Activated CD4-positive, alpha-beta T cell treated with anti-CD3 and anti-CD28 coated beads for 36 hours (primary cell): ENCODE results near the gene EPG5. TPM values are rescaled to one million over a fixed set of nuclear protein-coding genes. Genes with fewer than 3 reads are reported as not detected.

Source experiments
- ATAC-seq: fragments of 200-7000 bp; cut with Tn5 transposase; one replicate; pipeline ENCODE4 v1.10.0; 2021; ENCODE audit warnings: mild to moderate bottlenecking, moderate library complexity
- CTCF ChIA-PET: fragments of 350-600 bp; sonication (Branson Sonifier 250); formaldehyde crosslinking; loops from one replicate; lab custom pipeline; 2021; ENCODE audit warnings: antibody characterized with exemption; lab: Charles Lee
- POLR2A ChIA-PET: fragments of 350-600 bp; sonication (Branson Sonifier 250); formaldehyde crosslinking; loops from one replicate; lab custom pipeline; 2021; ENCODE audit warnings: antibody characterized with exemption, inconsistent platforms; lab: Charles Lee
- DNase-seq: peaks from one replicate; pipeline ENCODE4 v3.0.0-alpha.2; 2020
- H3K27ac Mint-ChIP-seq: one replicate; pipeline ENCODE4 v1.8.0; 2021; ENCODE audit warnings: mixed read lengths
- H3K27me3 Mint-ChIP-seq: one replicate; pipeline ENCODE4 v1.8.0; 2021; ENCODE audit warnings: mixed read lengths
- H3K36me3 Mint-ChIP-seq: one replicate; pipeline ENCODE4 v1.8.0; 2021; ENCODE audit warnings: low read depth, mixed read lengths
- H3K4me1 Mint-ChIP-seq: one replicate; pipeline ENCODE4 v1.8.0; 2021; ENCODE audit warnings: mixed read lengths
- H3K4me3 Mint-ChIP-seq: one replicate; pipeline ENCODE4 v1.8.0; 2021; ENCODE audit warnings: mild to moderate bottlenecking, moderate library complexity, mixed read lengths
- H3K9me3 Mint-ChIP-seq: one replicate; pipeline ENCODE4 v1.8.0; 2021; ENCODE audit warnings: low read depth, mixed read lengths
- intact Hi-C, 2 experiments: fragments of 100-400 bp; cut with DNase I in 1 of 2; cut with micrococcal nuclease in 1 of 2; formaldehyde crosslinking; loops; one replicate each; pipeline versions ENCODE4 v1.14.2 to v1.15.1; 2022 to 2024; cut with DNase I, micrococcal nuclease
- total RNA-seq, 2 experiments: library from RNA; stranded (reverse); gene quantifications; one replicate each; pipeline ENCODE4 v1.2.3, GENCODE V29; 2021

Gene EPG5
- total RNA-seq, 2 experiments from 2014 or later, result 13.6 to 14.5 TPM

DNA sequence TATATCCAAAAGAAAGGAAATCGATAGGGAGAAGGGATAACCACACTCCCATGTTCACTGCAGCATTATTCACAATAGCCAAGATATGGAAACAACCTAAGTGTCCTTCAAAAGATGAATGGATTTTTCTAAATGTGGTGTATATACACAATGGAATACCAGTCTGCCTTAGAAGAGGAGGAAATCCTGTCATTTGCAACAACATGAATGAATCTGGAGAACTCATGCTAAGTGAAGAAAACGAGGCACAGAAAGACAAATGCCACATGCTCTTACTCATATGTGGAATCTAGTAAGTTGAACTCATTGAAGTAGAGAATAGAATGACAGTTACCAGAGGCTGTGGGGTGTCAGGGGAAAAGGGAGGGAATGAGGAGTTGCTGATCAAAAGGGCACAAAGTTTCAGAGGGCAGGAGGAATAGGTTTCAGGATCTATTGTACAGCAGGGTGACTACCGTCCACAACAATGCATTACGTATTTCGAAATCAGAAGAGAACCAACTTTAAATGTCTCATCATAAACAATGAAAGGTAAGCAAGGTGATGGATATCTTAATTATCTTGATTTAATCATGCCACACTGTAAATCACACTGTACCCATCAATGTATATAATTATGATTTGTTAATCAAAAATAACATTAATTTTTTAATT, 95.6 kb downstream of the EPG5 start:
- ATAC-seq (no peak), DNase-seq (no peak)
- Mint-ChIP-seq H3K27ac (no peak overlapping the region), H3K9me3 (peaks cover 14% of the 10 kb centered on the region), H3K4me1 (peaks cover 36% of the 10 kb centered on the region), H3K36me3 (peaks cover 76% of the 10 kb centered on the region), H3K4me3 (no peak overlapping the region), H3K27me3 (no peaks in the 10 kb centered on the region)
- ChIA-PET CTCF (interaction anchor here (0.8 to 4.5 kb wide), 2 partner anchors 8 to 9 kb away, joined by 3 to 28 read pairs; no protein-coding TSS in a partner anchor), POLR2A (no interaction called here)
- intact Hi-C loops, result loop anchor here in 1 of 2 experiments (10.0 kb wide), 1 partner anchor 383 kb away; no protein-coding TSS in a partner anchor

DNA sequence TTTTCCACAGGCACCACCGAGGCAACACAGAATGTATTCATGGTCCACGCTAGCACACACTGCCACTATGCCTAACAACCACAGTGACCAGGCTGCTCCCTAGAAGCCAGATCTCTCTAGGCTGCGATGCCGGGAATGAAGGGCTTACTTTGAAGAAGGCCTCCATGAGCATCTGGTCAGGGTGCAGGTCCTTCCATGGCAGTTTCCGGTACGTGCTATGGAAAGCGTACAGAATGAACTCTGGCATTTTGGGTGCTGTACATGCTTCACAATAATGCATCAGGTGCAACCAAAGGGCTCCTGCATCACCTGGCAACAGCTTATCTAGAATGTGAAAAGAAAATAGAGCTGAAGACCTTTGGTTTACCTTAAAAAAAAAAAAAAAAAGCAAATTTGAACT, 96.7 kb downstream of the EPG5 start:
- CTCF ChIA-PET, result interaction anchor here (0.7 to 4.5 kb wide), 5 partner anchors 8 to 57 kb away, joined by 3 to 28 read pairs (median 4); no protein-coding TSS in a partner anchor
- intact Hi-C loops, result loop anchor here in 1 of 2 experiments (10.0 kb wide), 1 partner anchor 384 kb away; no protein-coding TSS in a partner anchor
- Mint-ChIP-seq H3K4me1 (peaks cover 35% of the 10 kb centered on the region), H3K27me3 (no peaks in the 10 kb centered on the region), H3K9me3 (peaks cover 13% of the 10 kb centered on the region), H3K36me3 (peaks cover 74% of the 10 kb centered on the region), H3K4me3 (no peak overlapping the region), H3K27ac (no peak overlapping the region)
- no peak for ATAC-seq
- POLR2A ChIA-PET, result no interaction called here
- DNase-seq, result no peak

DNA sequence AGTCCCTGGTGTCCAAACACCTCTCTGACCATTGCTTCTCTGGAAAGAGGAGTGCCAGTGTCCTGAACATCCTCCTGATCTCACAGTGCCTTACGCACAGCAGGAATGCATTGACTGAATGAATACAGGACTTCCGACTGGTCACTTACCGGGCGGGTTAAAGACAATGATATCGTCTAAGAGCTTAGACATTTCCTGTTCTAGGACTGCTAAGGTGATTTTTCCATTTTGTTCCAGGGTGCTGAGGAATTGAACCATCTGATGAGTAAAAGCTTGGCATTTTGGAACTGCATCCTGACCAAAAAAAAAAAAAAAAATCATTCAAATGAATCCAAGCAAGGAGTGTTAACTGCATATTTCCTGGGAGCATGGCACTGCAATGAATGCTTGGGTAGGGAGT, 101.7 kb downstream of the EPG5 start:
- peaks cover 12% of the 10 kb centered on the region for H3K4me1 Mint-ChIP-seq
- H3K9me3 Mint-ChIP-seq, result peaks cover 2% of the 10 kb centered on the region
- no peak for DNase-seq
- H3K36me3 Mint-ChIP-seq, result peaks cover 48% of the 10 kb centered on the region
- intact Hi-C loops, result no loop called here
- ChIA-PET CTCF (interaction anchor here (1.6 kb wide), 1 partner anchor 200 kb away, joined by 8 read pairs; no protein-coding TSS in a partner anchor), POLR2A (no interaction called here)
- no peak for ATAC-seq
- H3K27ac Mint-ChIP-seq, result no peak overlapping the region
- H3K27me3 Mint-ChIP-seq, result no peaks in the 10 kb centered on the region
- H3K4me3 Mint-ChIP-seq, result no peak overlapping the region

DNA sequence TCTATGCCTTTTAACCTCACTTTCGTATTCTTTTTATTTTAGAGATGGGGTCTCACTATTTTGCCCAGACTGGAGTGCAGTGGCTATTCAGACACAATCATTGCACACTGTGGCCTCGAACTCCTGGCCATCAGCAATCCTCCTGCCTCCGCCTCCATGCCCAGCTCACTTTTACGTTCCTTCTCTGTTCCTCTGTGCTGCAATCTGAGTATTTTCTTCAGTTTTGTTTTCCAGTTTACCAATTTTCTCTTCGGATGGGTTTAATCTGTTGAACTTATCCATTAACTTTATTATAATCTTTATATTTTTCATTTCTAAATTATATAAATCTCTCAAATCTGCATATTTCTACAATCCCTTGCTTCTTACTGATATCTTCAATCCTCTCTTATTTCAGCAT, 103.0 kb downstream of the EPG5 start:
- Mint-ChIP-seq H3K4me1 (peaks cover 8% of the 10 kb centered on the region), H3K27ac (no peak overlapping the region), H3K4me3 (no peak overlapping the region), H3K27me3 (no peaks in the 10 kb centered on the region), H3K36me3 (peaks cover 47% of the 10 kb centered on the region), H3K9me3 (peaks cover 2% of the 10 kb centered on the region)
- DNase-seq (no peak), ATAC-seq (no peak)
- intact Hi-C loops, result no loop called here
- ChIA-PET CTCF (interaction anchor here (1.3 to 1.6 kb wide), 2 partner anchors 9 to 198 kb away, joined by 3 to 8 read pairs; no protein-coding TSS in a partner anchor), POLR2A (interaction anchor here (0.6 kb wide), 1 partner anchor 42 kb away, joined by 7 read pairs; no protein-coding TSS in a partner anchor)

DNA sequence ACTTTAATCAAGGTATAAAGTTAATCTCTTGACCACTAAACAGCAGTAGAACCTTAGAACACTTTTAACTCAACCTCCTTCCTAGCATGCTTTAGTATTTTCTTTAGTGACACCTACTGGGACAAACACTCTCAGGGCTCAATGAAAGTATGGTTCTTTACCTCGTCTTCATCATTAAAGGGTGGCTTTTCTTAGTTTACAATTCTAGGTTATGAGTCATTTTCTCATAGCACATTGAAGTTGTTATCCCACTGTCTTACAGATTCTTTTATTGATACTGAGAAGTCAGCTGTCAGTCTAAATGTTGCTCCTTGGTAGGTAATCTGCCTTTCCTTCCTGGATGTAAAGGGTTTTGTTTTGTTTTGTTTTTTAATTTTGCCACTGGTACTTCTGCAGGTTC, 103.7 kb downstream of the EPG5 start:
- H3K27me3 Mint-ChIP-seq, result no peaks in the 10 kb centered on the region
- H3K27ac Mint-ChIP-seq, result no peak overlapping the region
- ChIA-PET CTCF (interaction anchor here (1.0 kb wide), 1 partner anchor 17 kb away, joined by 3 read pairs; no protein-coding TSS in a partner anchor), POLR2A (no interaction called here)
- peak; percentile 85 for ATAC-seq
- no peak for DNase-seq
- H3K36me3 Mint-ChIP-seq, result peaks cover 47% of the 10 kb centered on the region
- H3K9me3 Mint-ChIP-seq, result peaks cover 2% of the 10 kb centered on the region
- H3K4me3 Mint-ChIP-seq, result no peak overlapping the region
- peaks cover 8% of the 10 kb centered on the region for H3K4me1 Mint-ChIP-seq
- intact Hi-C loops, result no loop called here

DNA sequence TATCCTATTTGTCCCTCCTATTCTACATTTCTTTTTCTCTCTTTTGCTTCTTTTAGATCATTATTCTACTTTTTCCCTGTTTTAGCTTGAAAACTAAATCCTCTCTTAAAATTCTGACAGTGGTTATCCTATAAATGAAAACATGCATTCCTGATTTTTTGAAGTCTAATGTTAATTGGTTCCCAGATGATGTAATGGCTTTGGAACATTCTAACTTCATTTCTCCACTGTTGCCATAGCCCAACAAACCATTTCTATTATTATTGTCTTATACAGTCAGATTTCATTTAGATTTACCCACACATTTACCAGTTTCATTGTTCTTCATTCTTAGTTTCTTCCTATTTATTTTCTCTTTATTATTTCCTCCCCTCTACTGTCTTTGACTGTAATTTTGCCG, 105.2 kb downstream of the EPG5 start:
- H3K27ac Mint-ChIP-seq, result no peak overlapping the region
- peaks cover 2% of the 10 kb centered on the region for H3K9me3 Mint-ChIP-seq
- ATAC-seq, result no peak
- no peaks in the 10 kb centered on the region for H3K27me3 Mint-ChIP-seq
- H3K4me3 Mint-ChIP-seq, result no peak overlapping the region
- DNase-seq, result no peak
- ChIA-PET POLR2A (no interaction called here), CTCF (interaction anchor here (1.0 to 1.2 kb wide), 2 partner anchors 131 to 139 kb away, joined by 3 read pairs; no protein-coding TSS in a partner anchor)
- peaks cover 8% of the 10 kb centered on the region for H3K4me1 Mint-ChIP-seq
- H3K36me3 Mint-ChIP-seq, result peaks cover 44% of the 10 kb centered on the region
- intact Hi-C loops, result no loop called here

DNA sequence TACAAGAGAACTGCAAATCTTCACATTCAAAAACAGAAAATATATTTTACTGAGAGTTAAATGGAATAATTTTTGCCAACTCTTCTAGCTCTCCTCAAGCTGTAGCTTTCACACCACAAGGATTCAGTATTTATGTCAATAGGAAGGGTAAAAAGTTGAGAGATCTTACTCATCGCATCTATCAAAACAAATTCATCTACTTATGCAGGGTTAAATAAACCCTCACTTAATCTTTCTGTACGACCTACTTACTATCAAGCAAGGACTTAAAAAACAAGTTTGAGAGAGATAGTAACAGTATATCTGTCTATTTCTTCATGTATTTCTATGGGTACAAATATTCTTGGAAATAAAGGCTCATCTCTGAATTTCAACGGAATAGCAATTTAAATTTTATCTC, 106.2 kb downstream of the EPG5 start:
- peaks cover 8% of the 10 kb centered on the region for H3K4me1 Mint-ChIP-seq
- DNase-seq (no peak), ATAC-seq (no peak)
- POLR2A ChIA-PET, result no interaction called here
- CTCF ChIA-PET, result interaction anchor here (3.0 kb wide), 1 partner anchor 19 kb away, joined by 18 read pairs; no protein-coding TSS in a partner anchor
- no peak overlapping the region for H3K4me3 Mint-ChIP-seq
- H3K36me3 Mint-ChIP-seq, result peaks cover 41% of the 10 kb centered on the region
- intact Hi-C loops, result no loop called here
- H3K27ac Mint-ChIP-seq, result no peak overlapping the region
- no peaks in the 10 kb centered on the region for H3K27me3 Mint-ChIP-seq
- H3K9me3 Mint-ChIP-seq, result peaks cover 2% of the 10 kb centered on the region

DNA sequence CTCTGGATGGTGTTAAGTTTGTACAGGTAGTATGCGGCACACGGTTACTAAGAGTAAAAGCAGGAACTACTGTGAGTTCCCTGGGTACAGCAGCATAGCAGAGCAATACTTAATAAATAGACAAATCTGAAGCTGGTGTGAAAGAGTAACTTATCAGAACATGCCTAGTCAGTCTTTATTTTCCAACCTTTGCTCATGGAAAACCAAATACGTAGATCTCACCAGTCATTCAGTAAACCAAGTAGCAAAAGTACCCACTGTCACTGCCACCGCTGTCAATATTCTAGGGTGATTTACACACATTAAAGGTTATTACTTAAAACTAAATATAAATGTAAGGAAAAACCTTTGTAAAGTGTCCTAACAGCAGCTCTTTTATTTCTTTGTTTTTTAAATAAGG, 106.6 kb downstream of the EPG5 start:
- no peaks in the 10 kb centered on the region for H3K27me3 Mint-ChIP-seq
- DNase-seq (no peak), ATAC-seq (no peak)
- H3K4me1 Mint-ChIP-seq, result peaks cover 8% of the 10 kb centered on the region
- H3K27ac Mint-ChIP-seq, result no peak overlapping the region
- intact Hi-C loops, result no loop called here
- H3K36me3 Mint-ChIP-seq, result peaks cover 38% of the 10 kb centered on the region
- no peak overlapping the region for H3K4me3 Mint-ChIP-seq
- peaks cover 2% of the 10 kb centered on the region for H3K9me3 Mint-ChIP-seq
- ChIA-PET CTCF (interaction anchor here (3.0 kb wide), 1 partner anchor 20 kb away, joined by 18 read pairs; no protein-coding TSS in a partner anchor), POLR2A (no interaction called here)

DNA sequence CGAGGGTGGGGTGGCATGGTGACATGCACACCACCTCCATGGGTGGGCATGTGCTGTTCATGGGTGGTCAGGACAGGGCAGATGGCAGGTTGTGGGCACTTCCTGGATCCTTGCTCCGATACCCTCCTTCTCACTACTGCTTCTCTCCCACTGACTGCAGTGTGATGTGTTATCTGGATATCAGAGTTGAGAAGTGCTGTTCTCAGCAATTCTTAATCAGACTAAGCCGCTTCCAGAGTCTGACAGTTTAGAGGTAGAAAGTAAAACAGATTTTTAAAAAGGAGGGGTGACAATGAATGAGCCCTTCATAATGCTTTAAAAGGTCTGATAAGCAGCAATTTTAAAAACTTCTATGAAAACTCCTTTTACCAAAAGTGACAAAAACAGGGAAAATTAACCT, 107.8 kb downstream of the EPG5 start:
- CTCF ChIA-PET, result interaction anchor here (0.7 to 3.0 kb wide), 3 partner anchors 21 to 171 kb away, joined by 3 to 18 read pairs (median 3); no protein-coding TSS in a partner anchor
- peaks cover 8% of the 10 kb centered on the region for H3K4me1 Mint-ChIP-seq
- ATAC-seq (no peak), DNase-seq (no peak)
- peaks cover 30% of the 10 kb centered on the region for H3K36me3 Mint-ChIP-seq
- no peak overlapping the region for H3K4me3 Mint-ChIP-seq
- peaks cover under 1% of the 10 kb centered on the region for H3K9me3 Mint-ChIP-seq
- POLR2A ChIA-PET, result no interaction called here
- no peaks in the 10 kb centered on the region for H3K27me3 Mint-ChIP-seq
- H3K27ac Mint-ChIP-seq, result no peak overlapping the region
- intact Hi-C loops, result no loop called here

DNA sequence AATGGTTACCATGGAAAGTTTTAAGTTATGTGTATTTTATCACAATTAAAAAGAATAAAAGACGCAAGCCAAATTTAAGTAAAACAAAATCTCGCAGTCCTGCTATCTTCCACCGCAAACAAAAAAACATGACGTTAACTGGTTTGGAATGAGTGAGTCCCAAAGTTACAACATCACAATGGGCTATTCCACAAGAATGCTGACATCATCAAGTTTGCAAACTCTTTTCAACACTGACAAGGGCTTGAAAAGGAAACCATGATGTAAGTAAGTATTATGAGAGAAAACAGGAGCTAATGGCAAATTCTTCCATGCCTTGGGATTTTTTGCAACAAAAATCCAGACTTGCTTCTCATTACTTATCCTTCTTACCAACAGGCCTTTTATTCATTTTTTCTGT, 110.6 kb downstream of the EPG5 start:
- no peaks in the 10 kb centered on the region for H3K27me3 Mint-ChIP-seq
- CTCF ChIA-PET, result interaction anchor here (1.1 to 1.8 kb wide), 2 partner anchors 23 to 133 kb away, joined by 3 to 4 read pairs; no protein-coding TSS in a partner anchor
- peaks cover 31% of the 10 kb centered on the region for H3K36me3 Mint-ChIP-seq

DNA sequence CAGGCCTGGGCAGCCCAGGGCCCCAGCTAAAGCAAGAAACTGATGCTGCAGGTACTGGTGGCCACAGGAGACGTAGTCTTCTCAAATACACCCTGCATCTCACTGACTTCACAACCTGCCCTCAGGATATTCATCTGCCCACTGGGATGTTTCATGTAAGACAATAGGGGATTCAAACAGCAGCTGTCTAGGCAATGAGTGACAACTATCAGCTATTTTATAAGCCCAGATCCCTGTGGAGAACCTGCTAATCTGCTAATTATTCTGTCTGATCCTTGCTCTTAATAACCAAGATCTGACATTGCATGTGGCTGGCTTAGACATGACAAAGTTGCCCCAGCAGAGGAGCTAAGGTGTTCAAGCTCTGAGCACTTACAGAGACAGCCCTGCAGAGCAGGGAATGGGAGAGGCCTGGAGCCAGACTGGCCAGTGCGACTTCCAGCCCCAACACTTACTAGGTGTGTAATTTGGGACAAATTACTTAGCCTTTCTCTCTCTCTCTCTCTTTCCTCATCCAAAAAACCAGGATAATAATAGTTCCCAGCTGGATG, 113.0 kb downstream of the EPG5 start:
- H3K4me3 Mint-ChIP-seq, result no peak overlapping the region
- H3K36me3 Mint-ChIP-seq, result peaks cover 23% of the 10 kb centered on the region
- DNase-seq (no peak), ATAC-seq (no peak)
- CTCF ChIA-PET, result interaction anchor here (1.1 to 2.5 kb wide), 2 partner anchors 26 to 123 kb away, joined by 3 to 9 read pairs; no protein-coding TSS in a partner anchor
- no peaks in the 10 kb centered on the region for H3K9me3 Mint-ChIP-seq
- H3K27me3 Mint-ChIP-seq, result no peaks in the 10 kb centered on the region
- intact Hi-C loops, result no loop called here
- no peak overlapping the region for H3K27ac Mint-ChIP-seq
- peaks cover 3% of the 10 kb centered on the region for H3K4me1 Mint-ChIP-seq
- POLR2A ChIA-PET, result no interaction called here

More for the DNA sequence above, 110.6 kb downstream of the EPG5 start:
- DNase-seq (no peak), ATAC-seq (no peak)
- POLR2A ChIA-PET, result no interaction called here
- intact Hi-C loops, result no loop called here
- no peaks in the 10 kb centered on the region for H3K9me3 Mint-ChIP-seq
- no peak overlapping the region for H3K4me3 Mint-ChIP-seq
- no peak overlapping the region for H3K27ac Mint-ChIP-seq
- no peaks in the 10 kb centered on the region for H3K4me1 Mint-ChIP-seq
